Body of pancreas (tissue), 4 donors: ENCODE data around the gene SLC39A1. TPM values are rescaled to one million over a fixed set of nuclear protein-coding genes. Genes with fewer than 3 reads are reported as not detected.

Source experiments
- ATAC-seq: fragments of 150-250 bp; one replicate; pipeline ENCODE4 v1.9.1; 2016
- DNase-seq, 4 donors: peaks; one replicate each; pipeline ENCODE4 v3.0.0-alpha.2; 2019
- H3K27ac ChIP-seq, 4 donors: fragments of 200-600 bp; sonication (generic); 1 replicate in 3 of 4; 2 replicates in 1 of 4; pipeline versions ENCODE4 v1.5.1 to v1.6.1; 2016 to 2019; ENCODE audit warnings: mild to moderate bottlenecking in 1 of 4, mixed read lengths in 1 of 4, moderate library complexity in 1 of 4
- H3K27me3 ChIP-seq, 2 donors: fragments of 200-600 bp; sonication (generic); one replicate each; pipeline ENCODE4 v1.6.0; 2016; ENCODE audit warnings: mild to moderate bottlenecking in 1 of 2
- H3K36me3 ChIP-seq, 2 donors: fragments of 200-600 bp; sonication (generic); replicated peaks in 1 of 2; 2 replicates each; pipeline ENCODE4 v1.5.1; 2016; ENCODE audit warnings: low read depth in 2 of 2; ENCODE audit not compliant: insufficient read depth in 1 of 2
- H3K4me1 ChIP-seq: fragments of 200-600 bp; sonication (generic); one replicate; pipeline ENCODE4 v1.6.0; 2016
- H3K4me3 ChIP-seq, 2 donors: fragments of 200-600 bp; sonication (generic); 1 replicate in 1 of 2; 2 replicates in 1 of 2; pipeline ENCODE4 v1.5.1; 2016 to 2019
- H3K9me3 ChIP-seq, 3 donors: fragments of 200-600 bp; sonication (generic); 1 replicate in 2 of 3; 2 replicates in 1 of 3; pipeline ENCODE4 v1.5.1; 2016
- POLR2A ChIP-seq, 3 donors: fragments of 450-650 bp; IDR thresholded peaks; one replicate each; pipeline ENCODE4 v1.6.1; 2016; ENCODE audit warnings: antibody characterized with exemption in 3 of 3, mild to moderate bottlenecking in 2 of 3
- WGBS, 2 donors: methylation state at CpG; one replicate each; pipeline ENCODE4 v1.1.5; 2017; 5-methylcytosine and 5-hydroxymethylcytosine counted together
- intact Hi-C: fragments of 100-400 bp; cut with DNase I; formaldehyde crosslinking; loops from one replicate; pipeline ENCODE4 v1.15.1; 2023
- total RNA-seq, 2 donors: library from RNA; depleted of rRNA; stranded (reverse); fragments of >200 nt; gene quantifications; one replicate each; pipeline ENCODE4 v1.1.0, GENCODE V29; 2016
- TF ChIP-seq, protein P1 (sequence below), 7 experiments: fragments of 450-650 bp in 4 of 7; fragments of 200-600 bp in 3 of 7; sonication (generic) in 3 of 7; IDR thresholded peaks; one replicate each; pipeline ENCODE4 v1.5.1; 2016 to 2019; ENCODE audit warnings: antibody characterized with exemption in 7 of 7

The SLC39A1 gene
- total RNA-seq, 2 donors from 2014 or later: 30.7 to 35.5 TPM

DNA sequence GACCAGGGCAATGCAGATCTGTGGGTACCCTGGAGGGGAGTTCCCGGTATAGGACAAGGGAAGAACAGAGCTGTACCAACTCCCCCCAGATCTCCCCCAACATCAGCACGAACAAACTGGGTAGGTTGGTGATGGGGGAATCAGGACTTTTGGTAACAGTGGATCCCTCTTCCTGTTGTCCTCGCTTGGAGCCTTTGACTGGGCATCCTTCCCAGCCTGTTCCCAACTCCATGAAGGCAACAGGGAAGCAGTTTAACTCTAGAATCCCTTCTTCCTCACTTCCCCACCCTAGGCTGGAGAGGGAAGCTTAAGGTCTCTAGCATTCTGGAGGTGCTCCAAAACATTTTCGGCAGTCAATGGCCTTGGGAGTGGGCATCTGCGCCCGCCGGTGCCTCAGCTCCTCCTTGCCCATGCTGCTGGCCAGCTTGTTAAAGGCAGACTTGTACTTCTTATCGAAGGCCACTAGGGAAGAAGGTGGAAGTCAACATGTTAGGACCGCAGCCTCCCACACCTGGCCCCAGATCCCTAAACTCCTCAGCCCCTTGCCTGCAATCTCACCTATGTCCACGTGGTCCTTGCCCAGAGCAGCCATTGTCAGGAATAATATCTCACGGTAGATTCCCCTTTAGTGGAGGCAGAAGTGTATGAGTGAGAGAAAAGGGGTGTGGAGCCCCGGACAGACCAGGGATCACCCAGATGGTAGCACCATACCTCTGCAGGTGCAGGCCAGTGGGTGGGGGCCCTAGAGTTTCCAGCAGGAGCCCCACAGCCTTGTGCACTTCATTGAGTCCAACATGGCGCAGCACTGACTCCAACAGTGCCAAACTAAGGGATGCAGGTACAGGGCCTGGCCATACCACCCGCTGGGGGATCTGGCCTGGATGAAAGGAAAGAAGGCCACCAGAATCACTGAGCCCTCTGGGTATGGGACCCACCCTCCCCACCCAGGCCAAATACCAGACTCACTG lies 33.1 kb downstream of the SLC39A1 start:
- TF ChIP-seq, protein P1, sequence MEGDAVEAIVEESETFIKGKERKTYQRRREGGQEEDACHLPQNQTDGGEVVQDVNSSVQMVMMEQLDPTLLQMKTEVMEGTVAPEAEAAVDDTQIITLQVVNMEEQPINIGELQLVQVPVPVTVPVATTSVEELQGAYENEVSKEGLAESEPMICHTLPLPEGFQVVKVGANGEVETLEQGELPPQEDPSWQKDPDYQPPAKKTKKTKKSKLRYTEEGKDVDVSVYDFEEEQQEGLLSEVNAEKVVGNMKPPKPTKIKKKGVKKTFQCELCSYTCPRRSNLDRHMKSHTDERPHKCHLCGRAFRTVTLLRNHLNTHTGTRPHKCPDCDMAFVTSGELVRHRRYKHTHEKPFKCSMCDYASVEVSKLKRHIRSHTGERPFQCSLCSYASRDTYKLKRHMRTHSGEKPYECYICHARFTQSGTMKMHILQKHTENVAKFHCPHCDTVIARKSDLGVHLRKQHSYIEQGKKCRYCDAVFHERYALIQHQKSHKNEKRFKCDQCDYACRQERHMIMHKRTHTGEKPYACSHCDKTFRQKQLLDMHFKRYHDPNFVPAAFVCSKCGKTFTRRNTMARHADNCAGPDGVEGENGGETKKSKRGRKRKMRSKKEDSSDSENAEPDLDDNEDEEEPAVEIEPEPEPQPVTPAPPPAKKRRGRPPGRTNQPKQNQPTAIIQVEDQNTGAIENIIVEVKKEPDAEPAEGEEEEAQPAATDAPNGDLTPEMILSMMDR (IDR thresholded peaks at IDR 0.05): no peak
- TF ChIP-seq POLR2A (IDR thresholded peaks at IDR 0.05): no peak
- no peaks in the 10 kb centered on the region for H3K27me3 ChIP-seq
- H3K36me3 ChIP-seq: peaks cover 0 to 19% of the 10 kb centered on the region in 2 donors
- no peak for ATAC-seq
- no peak overlapping the region for H3K27ac ChIP-seq
- no peak overlapping the region for H3K4me3 ChIP-seq
- no peaks in the 10 kb centered on the region for H3K4me1 ChIP-seq
- WGBS, 2 donors: 81 to 84% methylated on average over 11 to 14 of the region's 14 CpGs
- DNase-seq: no peak
- intact Hi-C loops: no loop called here
- H3K9me3 ChIP-seq: no peaks in the 10 kb centered on the region

DNA sequence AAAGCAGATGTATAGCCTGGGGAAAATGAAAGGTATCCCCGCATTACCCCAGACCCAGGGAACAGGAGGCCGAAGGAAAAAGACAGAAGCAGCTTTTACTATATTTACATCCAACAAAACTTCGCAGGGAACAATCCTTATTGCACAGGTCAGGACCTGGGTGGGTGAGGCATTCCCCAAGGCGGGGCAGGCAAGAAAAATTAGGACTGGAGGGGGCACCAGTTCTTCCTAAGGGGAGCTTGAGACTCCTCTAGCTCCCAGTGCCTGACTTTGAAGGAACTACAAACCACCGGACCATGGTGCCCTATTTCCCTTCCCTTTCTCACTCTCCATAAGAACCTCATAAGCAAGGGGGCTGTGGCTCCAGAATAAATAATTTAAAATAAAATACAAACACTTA lies 33.9 kb downstream of the SLC39A1 start:
- DNase-seq: no peak
- 81 to 91% methylated on average over 5 of the region's 5 CpGs for WGBS, 2 donors
- intact Hi-C loops: no loop called here

DNA sequence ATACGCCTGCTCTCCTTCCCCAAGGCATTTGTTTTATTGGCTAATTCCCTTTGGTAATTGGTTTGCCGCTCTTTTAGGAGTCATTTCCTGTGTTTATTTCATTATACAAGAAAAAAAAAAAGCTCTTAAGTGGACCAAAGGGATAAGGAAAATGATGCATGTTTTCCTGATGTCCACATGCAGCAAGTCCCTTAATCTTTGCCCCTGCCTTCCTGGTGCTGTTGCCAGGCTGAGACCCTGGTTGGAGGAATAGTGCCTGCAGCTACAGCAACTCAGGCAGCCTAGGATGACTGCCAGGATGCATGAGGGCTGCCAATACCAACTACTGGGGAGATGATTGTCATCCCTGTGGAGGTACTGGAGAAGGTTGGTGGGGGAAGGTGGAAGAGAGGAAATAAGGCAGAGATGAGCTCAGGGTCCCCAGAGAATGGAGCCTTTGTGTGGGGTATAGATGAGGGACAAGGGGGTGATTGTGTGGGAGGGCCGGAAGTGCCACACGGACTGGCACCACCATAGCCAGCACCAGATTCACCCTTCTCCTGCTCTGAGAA lies 34.5 kb downstream of the SLC39A1 start:
- Histone ChIP-seq H3K36me3 (peaks cover 0 to 16% of the 10 kb centered on the region in 2 donors), H3K9me3 (no peaks in the 10 kb centered on the region), H3K27ac (no peak overlapping the region), H3K4me3 (no peak overlapping the region), H3K27me3 (no peaks in the 10 kb centered on the region), H3K4me1 (peaks cover 4% of the 10 kb centered on the region)
- TF ChIP-seq, protein P1 (IDR thresholded peaks at IDR 0.05): no peak
- TF ChIP-seq POLR2A (IDR thresholded peaks at IDR 0.05): no peak
- intact Hi-C loops: no loop called here
- no peak for DNase-seq
- 57 to 70% methylated on average over 4 of the region's 4 CpGs for WGBS, 2 donors
- ATAC-seq: no peak

More for the DNA sequence above, 33.9 kb downstream of the SLC39A1 start:
- H3K27me3 ChIP-seq: no peaks in the 10 kb centered on the region
- TF ChIP-seq, protein P1 (IDR thresholded peaks at IDR 0.05): no peak
- TF ChIP-seq POLR2A (IDR thresholded peaks at IDR 0.05): no peak
- H3K4me1 ChIP-seq: no peaks in the 10 kb centered on the region
- H3K27ac ChIP-seq: no peak overlapping the region
- H3K9me3 ChIP-seq: no peaks in the 10 kb centered on the region
- no peak for ATAC-seq
- H3K4me3 ChIP-seq: no peak overlapping the region
- peaks cover 0 to 19% of the 10 kb centered on the region in 2 donors for H3K36me3 ChIP-seq

DNA sequence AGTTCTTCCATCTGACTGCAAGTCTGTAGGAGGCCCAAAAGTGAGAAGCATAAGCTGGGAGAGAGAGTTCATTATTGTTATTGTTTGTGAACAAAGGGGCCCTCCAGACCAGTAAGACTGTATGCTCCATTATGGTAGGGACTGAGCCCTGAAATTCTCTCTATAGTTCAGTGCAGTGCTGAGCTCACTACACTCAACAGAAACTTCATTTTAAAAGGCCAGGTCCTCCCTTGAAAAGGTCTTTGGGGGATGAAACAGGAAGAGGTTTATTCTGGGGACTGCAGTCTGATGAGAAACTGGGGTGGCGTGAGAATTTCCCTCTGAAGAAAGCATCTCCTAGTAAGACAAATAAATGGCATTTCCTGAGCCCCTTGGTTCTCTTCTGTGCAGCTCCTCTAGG lies 35.1 kb downstream of the SLC39A1 start:
- no peak for TF ChIP-seq POLR2A (IDR thresholded peaks at IDR 0.05)
- TF ChIP-seq, protein P1 (IDR thresholded peaks at IDR 0.05): no peak
- no peaks in the 10 kb centered on the region for H3K27me3 ChIP-seq
- H3K27ac ChIP-seq: no peak overlapping the region
- H3K4me3 ChIP-seq: no peak overlapping the region
- WGBS, 2 donors: 60 to 73% methylated on average over 1 of the region's 1 CpG
- H3K9me3 ChIP-seq: no peaks in the 10 kb centered on the region
- intact Hi-C loops: no loop called here
- peaks cover 0 to 13% of the 10 kb centered on the region in 2 donors for H3K36me3 ChIP-seq
- peaks cover 8% of the 10 kb centered on the region for H3K4me1 ChIP-seq
- no peak for ATAC-seq
- DNase-seq: no peak
